Measurements from ENCODE around the gene CDC25A.

The CDC25A gene

DNA sequence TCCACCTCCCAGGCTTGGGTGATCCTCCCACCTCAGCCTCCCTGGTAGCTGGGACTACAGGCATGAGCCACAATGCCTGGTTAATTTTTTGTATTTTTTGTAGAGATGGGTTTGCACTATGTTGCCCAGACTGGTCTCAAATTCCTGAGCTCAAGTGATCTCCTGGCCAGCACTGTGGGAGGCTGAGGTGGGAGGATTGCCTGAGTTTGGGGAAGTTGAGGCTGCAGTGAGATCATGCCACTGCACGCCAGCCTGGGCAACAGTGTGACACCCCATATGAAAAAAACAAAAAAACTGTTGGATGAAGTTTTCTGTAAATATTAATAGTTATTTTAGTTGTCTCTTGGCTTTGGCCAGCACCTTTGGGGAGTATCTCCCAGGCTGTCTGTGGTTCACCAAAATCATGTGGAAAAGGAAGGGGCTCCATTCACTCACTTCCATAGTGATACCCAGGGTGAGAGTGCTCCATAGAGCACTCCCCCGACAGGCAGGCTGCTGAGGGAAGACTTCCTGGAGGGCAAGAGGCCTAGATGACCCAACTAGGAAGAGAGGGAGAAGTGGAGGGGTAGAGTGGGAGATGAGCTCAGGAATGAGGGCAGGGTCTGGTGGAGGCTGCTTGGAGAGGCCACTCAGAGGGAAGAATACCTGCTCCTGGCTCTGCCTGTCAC, 47.1 kb downstream of the CDC25A start:
- DNase-seq = no peak

DNA sequence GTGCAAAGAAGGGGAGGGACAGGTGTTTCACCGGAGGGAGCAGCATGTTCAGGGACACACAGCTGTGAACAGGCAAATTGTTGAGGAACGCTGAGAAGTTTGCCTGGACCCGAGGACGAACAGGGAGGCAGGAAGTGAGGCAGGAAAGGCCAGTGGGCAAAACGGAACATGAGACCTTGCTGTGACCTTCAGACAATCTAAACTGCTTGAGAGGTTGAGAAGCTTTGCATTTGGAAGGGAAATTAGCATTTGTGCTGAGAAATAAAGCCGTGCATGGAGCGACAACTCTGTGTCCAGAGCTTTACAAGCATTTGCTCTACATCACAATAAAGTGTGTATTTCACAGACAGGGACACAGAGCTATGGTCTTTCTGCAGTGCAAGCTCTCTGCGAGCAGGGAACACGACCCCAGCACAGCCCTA, 47.9 kb downstream of the CDC25A start:
- no peak for DNase-seq

DNA sequence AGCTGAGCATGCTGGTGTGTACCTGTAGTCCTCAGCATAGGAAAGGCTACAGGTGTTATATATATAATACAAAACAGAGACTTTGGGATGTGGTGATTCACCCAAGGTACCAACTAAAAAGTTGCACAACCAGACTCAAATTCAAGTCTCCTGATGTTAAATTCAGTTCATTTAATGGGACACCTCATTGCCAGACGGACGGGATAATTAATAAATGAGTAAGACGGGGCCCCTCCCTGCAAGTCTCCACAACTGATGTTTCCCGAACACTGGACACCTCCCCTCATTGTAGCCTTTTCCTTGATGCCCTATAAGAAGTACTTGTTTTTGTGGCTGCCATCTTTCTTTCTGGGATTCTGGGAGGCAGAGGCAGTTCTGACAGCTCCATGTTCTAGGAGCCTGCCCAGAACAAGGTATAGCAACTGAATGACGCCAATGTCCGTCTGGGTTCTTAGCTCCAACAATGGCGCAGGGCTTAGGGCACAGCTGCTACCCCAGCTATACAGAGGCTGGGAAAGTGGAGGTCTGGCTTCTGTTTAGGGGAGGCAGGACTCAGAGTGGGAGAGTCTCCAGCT, 50.7 kb downstream of the CDC25A start:
- no peak for DNase-seq

DNA sequence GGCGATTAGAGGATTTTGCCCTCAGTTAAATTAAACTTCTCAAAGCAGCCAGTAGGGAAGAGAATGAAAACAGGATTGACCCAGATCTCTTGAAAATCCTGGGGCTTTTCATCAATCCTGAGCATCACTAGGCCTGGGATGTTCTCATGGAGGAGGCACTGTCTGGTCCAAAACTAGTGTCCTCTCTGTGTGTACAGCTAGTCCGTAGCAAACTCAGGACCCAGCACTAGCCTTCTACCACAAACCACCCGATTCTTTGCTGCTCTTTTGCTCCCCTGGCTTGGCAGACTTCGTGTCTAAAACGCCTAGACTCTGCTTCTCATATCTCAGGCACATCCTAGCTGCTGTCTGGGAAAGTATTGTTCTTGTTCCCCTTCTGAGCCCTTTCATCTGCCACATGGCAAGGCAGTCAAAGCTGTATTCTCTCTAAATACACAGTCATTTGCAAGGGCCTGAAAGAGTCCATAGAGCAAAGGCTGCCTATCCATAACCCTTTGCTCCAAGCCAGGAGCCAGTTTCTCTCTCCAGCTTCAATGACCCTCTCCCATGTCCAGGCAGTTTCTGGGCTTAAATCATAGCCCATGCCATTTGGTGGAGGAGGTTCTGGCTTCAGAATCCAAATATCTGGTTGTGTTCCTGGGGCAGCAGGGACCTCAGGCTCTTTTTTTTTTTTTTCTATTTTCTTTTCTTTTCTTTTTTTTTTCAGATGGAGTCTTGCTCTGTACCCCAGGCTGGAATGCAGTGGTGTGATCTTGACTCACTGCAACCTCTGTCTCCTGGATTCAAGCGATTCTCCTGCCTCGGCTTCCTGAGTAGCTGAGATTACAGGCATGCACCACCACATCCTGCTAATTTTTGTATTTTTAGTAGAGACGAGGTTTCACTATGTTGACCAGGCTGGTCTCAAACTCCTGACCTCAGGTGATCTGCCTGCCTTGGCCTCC, 52.4 kb downstream of the CDC25A start:
- DNase-seq = no peak

DNA sequence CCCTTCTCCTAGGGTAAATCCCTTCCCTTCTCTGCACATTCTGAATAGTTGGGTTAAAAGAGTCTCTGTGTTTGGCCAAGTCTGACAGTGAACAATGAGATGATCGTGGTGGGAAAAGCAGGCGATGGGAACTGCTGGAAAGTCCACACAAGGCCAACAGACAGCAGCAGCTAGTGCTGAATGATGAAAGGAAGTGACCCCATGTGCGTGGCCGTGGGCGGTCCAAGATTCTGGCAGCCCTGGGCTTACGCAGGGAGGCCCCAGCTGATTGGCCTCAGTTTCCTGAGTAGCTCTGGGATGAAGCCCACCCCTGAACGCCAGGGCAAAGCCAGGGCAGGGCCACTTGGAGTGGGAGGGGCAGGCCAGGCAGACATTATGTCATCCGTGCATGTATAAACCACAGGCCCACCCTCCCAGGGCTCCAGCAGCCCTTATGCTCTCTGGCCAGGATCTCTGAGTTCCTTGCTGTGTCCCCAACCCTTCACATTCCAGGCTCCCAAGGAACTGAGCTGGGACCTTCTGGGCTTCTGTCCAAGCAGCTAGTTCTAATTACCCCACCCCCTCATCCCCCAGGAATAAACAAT, 57.8 kb downstream of the CDC25A start:
- no peak for DNase-seq

DNA sequence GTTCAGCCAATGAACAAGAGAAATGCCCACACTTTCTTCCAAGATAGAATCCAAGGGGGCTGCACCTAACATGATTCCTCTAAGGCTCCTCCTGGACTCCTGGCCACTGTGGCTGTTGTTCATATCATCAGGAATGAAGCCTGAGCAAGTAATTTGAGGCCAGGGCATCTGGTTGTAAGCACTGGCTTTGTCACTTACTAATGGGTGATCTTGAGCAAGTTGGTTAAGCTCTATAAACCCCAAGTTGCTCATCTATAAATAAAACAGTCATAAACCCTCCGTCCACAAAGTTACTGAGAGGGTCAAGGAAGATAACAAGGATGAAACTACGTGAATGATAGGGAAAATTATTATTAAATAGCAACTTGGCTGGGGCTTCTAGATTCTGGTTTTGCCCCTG, 58.3 kb downstream of the CDC25A start:
- DNase-seq = no peak

DNA sequence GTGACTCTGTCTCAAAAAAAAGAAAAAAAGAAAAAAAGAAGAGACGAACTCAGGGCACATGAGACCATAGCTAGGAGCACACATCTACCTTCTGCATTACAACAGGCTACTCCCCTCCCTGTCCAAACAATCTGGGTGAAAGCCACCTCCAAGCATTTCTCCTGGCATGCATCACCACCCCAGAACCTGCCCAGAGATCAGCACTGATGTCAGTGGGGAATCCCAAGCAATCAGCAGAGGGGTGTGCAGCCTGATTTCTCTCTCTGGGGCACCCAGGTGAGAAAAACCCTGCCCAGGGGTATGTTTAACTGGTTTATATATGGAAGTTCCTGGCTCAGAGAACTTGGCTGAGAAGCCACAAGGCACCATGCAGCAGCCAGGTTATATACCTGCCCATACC, 59.4 kb downstream of the CDC25A start:
- DNase-seq = no peak

DNA sequence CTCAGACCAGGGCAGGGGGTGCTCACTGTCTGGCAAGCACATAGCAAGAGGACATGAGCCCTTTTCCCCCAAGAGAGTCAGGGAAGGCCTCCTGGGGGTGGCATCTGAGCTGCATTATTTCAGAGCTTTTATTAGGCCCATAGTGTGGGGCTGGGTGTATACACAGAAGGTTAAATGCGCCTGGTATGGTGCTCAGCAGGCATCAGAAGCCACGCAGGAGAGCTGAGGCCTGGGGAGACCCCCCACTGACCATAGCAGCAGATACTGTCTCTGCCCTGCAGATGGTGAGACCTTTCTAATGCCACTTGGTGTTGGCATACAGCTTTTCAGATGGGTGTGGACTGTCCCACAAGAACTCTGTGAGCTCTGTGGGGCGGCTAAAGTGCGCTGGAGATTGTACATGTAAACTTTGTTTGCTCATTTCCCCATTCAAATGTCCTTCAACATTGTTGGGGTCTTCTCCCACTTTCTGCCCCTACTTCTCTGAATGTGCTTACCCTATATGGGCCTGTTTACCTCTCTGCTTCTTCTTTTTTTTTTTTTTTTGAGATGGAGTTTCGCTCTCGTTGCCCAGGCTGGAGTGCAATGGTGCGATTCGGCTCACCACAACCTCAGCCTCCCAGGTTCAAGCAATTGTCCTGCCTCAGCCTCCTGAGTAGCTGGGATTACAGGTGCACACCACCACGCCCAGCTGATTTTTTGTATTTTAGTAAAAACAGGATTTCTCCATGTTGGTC, 62.2 kb downstream of the CDC25A start:
- no peak for DNase-seq

DNA sequence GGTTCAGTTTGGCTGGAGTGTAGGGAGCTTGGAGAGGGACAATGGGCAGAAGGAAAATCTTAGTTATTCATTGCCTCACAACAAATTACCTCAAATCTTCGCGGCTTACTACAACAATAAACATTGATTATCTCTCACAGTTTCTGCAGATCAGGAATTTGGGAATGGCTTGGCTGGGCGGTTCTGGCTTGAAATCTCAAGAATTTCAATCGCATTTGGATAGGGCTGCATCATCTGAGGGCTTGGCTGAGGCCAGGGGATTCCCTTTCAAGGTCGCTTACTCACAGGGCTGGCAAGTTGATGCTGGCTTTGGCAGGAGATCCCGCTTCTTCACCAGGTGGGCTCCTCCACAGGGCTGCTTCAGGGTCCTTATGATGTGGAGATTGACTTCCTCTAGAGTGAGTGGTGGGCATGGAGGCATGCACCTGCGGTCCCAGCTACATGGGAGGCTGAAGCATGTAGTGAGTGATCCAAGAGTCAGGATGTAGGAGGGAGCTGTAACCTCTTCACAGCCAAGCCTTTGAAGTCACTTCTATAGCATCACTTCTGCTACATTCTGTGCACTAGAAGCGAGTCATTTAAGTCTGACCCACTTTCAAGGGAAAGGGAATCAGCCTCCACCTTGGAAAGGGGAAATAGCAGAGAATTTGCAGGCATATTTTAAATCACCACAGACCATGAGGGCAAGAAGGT, 63.1 kb downstream of the CDC25A start:
- DNase-seq = no peak

DNA sequence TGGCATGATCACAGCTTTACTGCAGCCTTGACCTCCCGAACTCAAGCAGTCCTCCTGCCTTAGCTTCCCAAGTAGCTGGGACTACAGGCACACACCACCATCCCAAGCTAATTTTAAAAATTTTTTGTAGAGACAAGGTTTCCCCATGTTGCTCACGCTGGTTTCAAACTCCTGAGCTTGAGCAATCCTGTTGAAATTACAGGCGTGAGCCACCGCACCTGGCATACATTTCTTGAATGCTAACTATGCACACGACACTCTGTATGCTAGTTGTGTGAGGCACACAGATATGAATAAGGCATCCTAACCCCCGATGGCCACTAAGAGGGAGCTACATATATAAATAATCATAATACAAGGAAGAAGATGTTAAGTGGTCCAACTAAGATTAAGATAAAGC, 64.9 kb downstream of the CDC25A start:
- no peak for DNase-seq

DNA sequence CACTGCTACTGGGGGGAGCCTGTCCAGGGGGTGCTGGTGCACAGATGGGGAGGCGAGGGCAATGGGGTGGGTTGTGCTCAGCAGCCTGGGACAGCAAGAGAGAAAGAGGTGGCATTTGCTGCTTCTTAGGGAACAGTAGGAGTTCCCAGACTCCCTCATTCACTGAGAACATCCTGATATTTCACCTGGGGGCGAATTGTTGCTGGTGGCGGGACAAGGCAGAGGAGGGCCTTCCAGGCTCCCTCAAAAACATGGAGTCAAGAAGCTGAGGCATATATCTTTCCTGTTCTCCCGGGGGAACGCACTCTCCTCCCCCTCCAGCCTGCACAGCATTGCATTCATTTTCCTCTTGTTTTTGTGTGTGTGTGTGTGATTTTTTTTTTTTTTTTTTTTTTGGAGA, 65.7 kb downstream of the CDC25A start:
- DNase-seq = no peak

DNA sequence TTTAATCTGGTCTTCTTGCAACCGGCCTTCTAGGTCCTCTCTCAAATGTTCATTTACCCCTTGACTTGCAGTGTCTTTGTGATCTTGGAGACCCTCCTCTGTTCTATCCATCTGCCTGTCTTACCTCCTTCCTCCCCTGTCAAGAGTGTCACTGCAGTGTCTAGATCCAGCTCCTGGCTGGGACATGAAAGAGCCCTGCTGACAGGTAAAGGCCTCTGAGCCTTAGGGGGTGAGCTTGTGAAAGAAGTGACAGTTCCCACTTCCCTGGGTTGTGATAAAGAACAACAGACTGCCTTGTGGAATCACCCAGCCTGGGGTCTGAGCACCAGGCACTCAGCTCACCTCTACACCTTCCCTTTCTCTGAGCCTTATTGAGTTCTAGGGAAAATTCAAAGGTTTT, 68.0 kb downstream of the CDC25A start:
- DNase-seq = no peak

DNA sequence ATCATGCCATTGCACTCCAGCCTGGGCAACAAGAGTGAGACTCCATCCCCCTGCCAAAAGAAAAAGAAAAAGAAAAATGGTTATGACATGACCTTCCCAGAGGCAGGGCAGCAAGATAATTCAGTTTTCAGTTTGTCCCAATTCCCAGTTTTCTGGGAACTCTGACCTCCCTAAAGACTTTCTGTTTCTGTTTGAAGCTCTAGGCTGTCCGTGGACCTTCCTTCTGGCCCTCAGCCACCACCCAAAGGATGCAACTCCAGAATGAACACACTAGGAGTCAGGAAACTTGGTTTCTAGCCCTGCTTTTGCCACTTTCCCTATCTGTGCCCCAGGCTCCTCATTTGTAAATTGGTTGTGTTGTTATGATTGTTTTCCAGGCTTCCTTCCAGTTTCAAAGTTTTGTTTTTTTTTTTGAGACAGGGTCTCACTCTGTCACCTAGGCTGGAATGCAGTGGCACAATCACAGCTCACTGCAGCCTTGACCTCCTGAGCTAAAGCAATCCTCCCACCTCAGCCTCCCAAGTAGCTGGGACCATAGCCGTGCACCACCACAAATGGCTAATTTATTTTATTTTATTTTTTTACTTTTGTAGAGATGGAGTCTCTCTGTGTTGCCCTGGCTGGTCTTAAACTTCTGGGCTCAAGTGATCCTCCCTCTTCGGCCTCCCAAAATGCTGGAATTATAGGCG, 68.6 kb downstream of the CDC25A start:
- DNase-seq = no peak

DNA sequence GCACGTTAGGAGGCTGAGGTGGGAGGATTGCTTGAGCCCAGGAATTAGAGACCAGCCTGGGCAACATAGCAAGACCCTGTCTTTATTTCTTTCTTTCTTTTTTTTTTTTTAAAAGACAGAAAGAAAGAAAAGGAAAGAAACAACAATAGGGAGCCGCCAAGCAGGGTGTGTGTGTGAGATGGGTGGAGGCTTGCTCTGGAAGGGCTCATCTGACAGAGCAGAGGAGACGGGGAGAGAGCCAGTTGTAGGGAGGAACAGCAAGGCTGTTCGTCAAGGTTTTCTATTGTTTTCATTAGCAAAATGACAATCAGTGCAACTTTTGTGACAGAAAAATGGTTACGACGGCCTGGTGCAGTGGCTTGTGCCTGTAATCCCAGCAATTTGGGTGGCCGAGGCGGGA, 69.3 kb downstream of the CDC25A start:
- no peak for DNase-seq

DNA sequence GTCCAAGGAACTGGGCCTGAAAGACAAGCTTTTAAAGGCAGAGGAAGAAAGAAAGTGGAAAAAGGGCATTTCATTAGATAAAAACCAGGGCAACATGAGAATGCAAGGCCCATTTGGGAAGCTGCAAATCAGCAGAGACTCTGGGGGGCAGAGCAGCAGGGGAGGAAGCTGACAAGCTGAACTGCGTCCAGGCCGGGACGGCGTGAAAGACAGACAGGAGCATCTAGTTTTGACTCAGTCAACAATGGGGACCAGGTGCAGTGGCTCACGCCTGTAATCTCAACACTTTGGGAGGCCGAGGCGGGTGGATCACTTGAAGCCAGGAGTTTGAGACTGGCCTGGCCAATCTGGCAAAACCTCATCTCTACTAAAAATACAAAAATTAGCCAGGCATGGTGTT, 69.9 kb downstream of the CDC25A start:
- no peak for DNase-seq

DNA sequence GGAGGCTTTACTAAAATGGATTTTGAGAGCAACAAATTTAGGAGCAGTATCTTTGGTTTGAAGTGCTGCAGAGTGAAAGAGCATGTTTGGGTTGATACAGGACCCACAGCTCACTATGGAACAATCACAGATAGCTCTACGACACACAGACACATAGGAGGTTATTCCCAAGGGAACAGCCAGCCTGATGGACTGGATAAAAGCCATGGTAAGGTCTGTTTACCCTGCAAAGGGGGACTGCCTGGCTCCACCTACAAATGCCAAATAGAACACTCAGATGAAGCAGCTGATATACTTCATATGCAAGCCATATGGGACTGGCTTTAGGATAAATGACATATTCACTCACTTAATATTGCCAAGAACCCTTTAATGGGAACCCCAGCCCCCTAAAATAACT, 75.4 kb downstream of the CDC25A start:
- no peak for DNase-seq

DNA sequence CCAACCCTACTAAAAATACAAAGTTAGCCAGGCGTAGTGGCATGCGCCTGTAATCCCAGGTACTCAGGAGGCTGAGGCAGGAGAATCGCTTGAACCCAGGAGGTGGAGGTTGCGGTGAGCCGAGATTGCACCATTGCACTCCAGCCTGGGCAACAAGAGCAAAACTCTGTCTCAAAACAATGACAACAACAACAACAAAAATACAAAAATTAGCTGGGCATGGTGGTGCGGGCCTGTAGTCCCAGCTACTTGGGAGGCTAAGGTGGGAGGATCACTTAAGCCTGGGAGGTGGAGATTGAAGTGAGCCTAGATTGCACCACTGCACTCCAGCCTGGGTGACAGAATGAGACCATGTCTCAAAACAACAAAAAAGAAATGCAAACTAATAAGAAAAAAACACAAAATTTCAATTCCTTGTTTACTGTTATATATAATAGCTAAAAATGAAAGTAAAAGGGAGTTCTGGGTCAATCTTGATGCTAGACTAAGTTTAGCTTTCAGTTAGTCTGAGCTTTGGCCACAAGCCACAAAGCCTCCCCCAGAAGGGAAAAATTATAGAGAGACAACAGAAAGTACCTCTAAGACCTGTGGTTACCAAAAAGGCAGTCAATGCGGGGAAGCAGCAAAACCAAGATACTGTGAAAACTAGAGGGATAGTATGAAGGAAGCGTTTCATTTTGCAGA, 76.0 kb downstream of the CDC25A start:
- peak; percentile 77 for DNase-seq

DNA sequence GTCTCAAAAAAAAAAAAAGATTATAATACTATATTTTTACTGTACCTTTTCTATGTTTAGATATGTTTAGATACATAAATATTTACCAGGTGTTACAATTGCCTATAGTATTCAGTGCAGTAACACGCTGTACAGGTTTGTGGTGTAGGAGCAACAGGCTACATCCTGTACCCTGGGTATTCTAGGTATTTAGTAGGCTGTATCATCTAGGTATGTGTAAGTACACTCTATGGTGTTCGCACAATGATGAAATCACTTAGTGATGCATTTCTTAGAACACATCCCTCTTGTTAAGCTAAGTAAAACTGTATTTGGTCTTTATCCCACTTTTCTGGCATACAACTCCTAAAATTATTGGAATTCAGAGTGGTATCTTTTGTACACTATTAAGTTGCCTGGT, 77.8 kb downstream of the CDC25A start:
- no peak for DNase-seq

DNA sequence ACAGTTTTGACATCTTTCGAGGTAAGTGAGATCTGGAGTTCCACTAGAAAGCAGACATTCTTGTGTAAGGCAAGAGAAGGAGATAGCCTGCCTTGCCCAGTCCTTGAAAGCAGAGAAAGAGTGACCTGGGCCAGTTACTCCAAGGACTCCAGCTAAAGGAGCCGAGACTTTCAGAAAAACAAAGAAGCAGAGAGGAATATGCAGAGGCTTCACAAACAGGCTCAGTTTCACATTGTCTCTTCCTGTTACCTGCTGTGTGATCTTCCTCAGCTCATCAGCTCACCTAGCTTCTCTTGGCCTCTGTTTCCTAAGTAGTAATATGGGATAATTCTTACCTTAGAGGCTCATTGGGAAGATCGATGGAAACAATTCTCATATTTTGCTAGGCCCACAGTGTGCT, 81.0 kb downstream of the CDC25A start:
- no peak for DNase-seq

Measured in KG1 (cell line).